Raji (cell line): ENCODE results near the gene PNMA8C.

Experiments used
- POLR2A ChIP-seq: IDR thresholded peaks from 2 replicates; pipeline ENCODE4 v1.6.1; 2011; ENCODE audit warnings: low read depth, low read length, control low read depth; ENCODE audit not compliant: insufficient read depth

The PNMA8C gene

GRCh38 chr19:46402725-46403124 is 26.0 kb downstream of the PNMA8C start:
- TF ChIP-seq POLR2A = no peak

DNA sequence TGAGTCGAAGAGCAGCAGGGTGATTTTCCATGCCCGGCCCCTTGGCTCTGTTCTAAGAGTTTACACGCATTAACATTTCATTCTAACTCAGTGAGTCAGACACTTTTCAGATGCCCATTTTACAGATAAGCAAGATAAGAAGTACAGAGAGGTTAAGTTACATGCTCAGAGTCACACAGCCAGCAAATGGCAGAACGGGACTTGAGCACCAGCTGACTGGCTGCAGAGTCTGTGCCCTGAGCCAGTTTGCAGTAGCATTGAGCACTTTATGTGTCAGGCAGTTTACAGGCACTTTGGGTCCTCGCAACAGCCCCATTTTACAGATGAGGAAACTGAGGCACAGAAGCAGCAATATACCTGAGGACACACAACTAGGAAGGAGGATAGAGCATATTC is 34.3 kb downstream of the PNMA8C start:
- no peak for TF ChIP-seq POLR2A

GRCh38 chr19:46393456-46394401 is 35.0 kb downstream of the PNMA8C start:
- TF ChIP-seq POLR2A = no peak

- TF ChIP-seq POLR2A = no peak
Observed at GRCh38 chr19:46392837-46393236, 35.9 kb downstream of the PNMA8C start.

DNA sequence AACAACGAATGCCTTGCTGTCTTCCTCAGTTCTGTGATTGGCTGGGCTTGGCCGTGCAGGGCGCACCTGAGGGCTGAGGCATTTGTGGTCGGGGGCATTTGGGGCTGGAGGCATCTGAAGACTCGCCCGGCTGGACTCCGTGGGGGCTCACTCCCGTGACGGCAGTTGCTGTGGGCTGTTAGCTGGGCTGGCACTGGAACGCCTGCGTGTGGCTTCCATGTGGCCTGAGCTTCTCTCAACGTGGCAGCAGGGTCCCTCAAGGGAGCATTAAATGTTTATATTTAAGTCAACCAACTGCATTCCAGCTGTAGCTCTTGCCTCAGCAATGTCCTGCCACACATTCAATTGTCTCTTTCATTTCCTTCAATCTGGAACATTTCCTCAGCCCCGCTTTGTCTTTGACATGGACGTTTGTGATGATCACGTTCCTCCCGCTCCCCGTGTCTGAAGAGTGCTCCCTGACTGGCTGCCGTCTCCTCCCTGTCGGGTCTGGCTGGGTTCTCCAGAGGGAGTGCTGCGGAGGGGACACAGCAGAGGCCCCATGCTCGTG is 36.4 kb downstream of the PNMA8C start:
- TF ChIP-seq POLR2A = no peak

DNA sequence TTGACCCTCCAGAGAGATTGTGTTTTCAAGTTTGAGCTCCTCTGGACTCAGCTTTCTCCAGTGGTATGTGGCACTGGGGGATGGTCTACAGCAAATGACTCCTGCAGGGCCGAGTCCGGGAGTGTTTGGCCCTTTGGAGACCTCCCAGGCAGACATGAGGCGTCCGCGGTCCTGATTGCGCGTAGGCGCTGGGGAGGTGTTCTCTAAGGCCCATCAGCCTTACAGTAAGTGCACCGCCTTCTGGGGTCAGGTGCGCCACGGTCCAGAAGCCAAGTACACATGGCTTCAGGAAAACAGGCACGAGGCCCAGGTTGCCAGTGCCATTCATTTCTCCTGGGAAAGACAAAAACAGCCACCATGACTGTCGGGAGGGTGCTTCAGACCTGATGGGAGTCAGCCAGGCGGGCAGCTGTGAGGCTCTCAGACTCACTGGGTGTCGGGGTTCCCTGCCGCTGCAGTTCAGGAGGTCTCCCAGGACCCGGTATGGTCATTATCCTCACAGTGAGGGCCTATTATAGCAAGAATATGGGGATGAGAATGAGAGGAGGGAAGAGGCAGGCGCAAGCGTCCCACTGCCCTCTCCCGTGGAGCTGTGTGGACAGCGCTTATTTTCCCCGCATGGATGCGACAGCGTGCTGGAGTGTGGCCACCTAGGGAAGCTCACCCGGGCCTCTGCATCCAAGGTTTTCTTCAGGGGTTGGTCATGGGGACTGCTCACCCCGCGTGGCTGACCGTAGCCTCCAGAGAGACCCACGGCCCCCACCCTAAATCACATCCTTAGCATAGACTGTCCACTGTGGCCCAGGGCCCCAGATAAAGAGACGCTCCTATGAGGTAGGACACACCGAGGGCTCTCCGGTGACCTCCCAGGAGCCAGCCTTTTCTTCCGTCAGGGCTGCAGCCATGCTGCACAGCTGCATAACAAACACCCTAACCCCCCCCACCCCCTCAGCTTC is 37.2 kb downstream of the PNMA8C start:
- no peak for TF ChIP-seq POLR2A

GRCh38 chr19:46390866-46391265 is 37.9 kb downstream of the PNMA8C start:
- no peak for TF ChIP-seq POLR2A

DNA sequence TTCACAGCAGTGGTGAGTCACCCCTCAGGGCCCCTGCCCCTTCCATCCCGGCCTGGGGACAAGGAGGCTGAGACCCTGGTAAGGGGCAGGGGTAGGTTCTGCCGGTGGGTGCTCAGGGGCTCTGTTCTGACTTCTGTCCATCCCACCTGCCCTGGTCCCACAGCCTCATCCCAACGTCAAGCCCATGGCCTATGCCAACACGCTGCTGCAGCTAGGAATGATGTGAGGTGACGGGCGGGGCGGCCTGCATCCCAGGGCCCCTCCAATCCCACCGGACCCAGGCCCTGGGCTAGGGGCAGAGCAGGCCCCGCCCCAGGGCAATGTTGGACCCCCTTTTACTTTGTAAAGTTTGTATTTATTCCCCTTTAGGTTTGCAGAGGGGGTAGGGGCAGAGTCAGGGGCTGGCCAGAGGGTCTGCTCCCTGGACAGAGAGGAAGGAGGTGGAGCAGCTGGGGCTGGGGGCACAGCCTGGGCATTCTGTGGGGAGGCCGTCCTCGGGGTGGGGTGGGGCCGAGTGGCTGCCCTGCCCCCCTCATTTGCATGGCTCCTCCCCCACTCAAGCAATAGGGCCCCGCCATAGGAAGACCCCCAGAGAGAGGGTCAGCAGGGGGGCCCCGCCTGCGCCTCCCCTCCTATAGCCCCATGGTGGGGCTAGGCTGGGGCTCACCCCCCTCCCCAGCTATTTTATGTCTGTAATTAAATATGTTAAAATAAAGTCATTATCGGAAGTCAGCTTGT is 38.4 kb downstream of the PNMA8C start:
- TF ChIP-seq POLR2A = no peak

DNA sequence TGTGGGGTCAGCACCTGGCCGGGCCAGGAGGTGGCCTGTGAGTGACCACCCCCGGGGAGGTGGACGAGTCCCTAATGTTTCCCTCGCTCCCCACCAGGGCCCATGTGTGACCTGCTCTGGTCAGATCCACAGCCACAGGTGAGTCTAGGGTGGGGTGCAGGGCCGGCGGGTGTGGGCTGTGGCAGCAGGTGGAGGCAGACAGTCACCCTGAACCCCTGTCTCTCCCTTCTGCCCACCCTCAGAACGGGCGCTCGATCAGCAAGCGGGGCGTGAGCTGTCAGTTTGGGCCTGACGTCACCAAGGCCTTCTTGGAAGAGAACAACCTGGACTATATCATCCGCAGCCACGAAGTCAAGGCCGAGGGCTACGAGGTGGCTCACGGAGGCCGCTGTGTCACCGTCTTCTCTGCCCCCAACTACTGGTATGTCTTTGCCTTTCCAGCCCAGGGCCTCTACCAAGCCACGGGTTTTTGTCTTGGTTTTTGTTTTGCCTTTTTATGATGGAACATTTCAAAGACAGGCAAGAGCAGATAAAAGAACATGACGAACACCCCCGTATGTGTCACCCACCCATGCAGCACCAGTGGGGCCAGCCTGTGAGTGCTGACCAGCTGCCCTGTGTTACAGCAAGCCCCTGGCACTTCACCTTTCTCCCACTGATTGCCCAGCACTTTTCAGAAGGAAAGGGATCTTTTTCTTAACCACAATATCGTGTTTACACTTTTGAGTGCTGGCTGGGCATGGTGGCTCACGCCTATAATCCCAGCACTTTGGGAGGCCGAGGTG is 40.2 kb downstream of the PNMA8C start:
- TF ChIP-seq POLR2A = no peak

GRCh38 chr19:46387713-46388130 is 41.0 kb downstream of the PNMA8C start:
- no peak for TF ChIP-seq POLR2A

DNA sequence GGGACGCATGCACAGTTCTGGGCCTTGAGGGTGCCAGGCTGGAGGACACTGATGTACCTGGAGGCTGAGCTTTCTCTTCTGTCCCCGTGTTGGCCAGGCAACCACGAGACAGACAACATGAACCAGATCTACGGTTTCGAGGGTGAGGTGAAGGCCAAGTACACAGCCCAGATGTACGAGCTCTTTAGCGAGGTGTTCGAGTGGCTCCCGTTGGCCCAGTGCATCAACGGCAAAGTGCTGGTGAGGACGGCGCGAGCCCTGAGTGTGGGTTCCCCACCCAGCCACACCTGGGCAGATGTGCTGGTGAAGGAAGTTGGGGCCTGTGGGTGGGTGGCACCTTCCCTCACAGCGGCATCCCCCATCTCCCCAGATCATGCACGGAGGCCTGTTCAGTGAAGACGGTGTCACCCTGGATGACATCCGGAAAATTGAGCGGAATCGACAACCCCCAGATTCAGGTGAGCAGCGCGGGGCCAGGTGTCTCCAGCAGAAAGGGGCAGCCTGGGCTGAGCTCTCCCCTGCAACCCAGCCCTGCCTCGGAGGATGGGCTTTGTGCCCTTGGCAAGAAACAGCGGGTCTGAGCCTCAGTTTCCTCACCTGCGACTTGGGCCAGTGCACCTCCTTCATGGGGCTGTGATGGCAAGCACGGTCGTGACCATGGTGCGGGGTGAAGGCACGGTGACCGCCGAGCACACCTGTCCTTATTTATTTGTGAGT is 41.6 kb downstream of the PNMA8C start:
- TF ChIP-seq POLR2A = no peak

DNA sequence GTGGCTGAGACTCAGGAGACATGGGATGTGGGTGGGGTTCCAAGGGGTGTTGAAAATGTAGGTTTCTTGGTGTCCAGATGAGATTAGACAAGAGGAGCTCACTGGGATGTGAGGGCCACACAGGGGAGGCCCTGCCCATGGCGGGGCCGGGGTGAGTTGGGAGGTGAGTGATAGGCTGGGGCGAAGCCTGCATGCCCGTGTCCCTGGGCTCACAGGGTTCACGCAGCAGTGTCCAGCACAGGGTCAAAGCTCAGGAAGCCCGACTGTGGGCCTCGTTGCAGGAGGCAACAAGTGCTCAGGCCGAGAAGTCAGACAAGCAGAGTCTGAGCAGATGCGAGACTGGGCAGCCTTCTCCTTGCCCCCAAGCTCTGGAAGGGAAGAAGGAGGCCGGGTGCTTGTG is 42.6 kb downstream of the PNMA8C start:
- no peak for TF ChIP-seq POLR2A

DNA sequence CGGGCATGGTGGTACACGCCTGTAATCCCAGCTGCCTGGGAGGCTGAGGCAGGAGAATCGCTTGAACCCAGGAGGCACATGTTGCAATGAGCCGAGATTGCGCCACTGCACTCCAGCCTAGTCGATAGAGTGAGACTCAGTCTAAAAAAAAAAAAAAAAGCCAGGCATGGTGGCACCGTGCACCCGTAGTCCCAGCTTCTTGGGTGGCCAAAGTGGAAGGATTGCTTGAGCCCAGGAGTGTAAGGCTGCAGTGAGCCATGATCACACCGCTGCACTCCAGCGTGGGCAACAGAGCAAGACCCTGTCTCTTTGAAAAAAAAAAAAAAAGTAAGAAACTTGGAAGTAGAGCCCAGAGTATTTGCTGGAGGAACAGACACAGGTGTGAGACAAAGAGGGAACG is 43.1 kb downstream of the PNMA8C start:
- no peak for TF ChIP-seq POLR2A
